SK-N-SH treated with all-trans-retinoic acid at 6 μM for 48 hours (cell line): Measurements from ENCODE around the gene ERGIC1.

Source experiments
- ATAC-seq: fragments of 200-7000 bp; cut with Tn5 transposase; 3 replicates; pipeline ENCODE4 v1.9.1; 2020; ENCODE audit warnings: mild to moderate bottlenecking, moderate library complexity
- ARNTL ChIP-seq: fragments of 450-650 bp; formaldehyde crosslinking; IDR thresholded peaks from 2 replicates; pipeline ENCODE4 v1.5.0; 2020; ENCODE audit warnings: low read depth, mild to moderate bottlenecking, moderate library complexity, borderline replicate concordance
- BACH2 ChIP-seq: fragments of 250-450 bp; sonication (Bioruptor Pico); IDR thresholded peaks from 2 replicates; pipeline ENCODE4 v1.9.0; 2021; ENCODE audit warnings: mild to moderate bottlenecking, borderline replicate concordance
- CSDC2 ChIP-seq: fragments of 250-450 bp; sonication (Bioruptor Pico); IDR thresholded peaks from 2 replicates; pipeline ENCODE4 v1.5.0; 2020; ENCODE audit warnings: mild to moderate bottlenecking, moderate library complexity
- ESRRG ChIP-seq: fragments of 250-450 bp; sonication (Bioruptor Pico); IDR thresholded peaks from 2 replicates; pipeline ENCODE4 v1.6.1; 2021; ENCODE audit warnings: mild to moderate bottlenecking
- GLIS3 ChIP-seq: fragments of 250-450 bp; sonication (Bioruptor Pico); IDR thresholded peaks from 2 replicates; pipeline ENCODE4 v1.5.0; 2020; ENCODE audit warnings: mild to moderate bottlenecking, moderate library complexity
- OSR1 ChIP-seq: fragments of 250-450 bp; sonication (Bioruptor Pico); IDR thresholded peaks from 2 replicates; pipeline ENCODE4 v1.8.0; 2022; ENCODE audit warnings: moderate library complexity, mild to moderate bottlenecking, inconsistent platforms
- PPARA ChIP-seq: fragments of 250-450 bp; sonication (Bioruptor Pico); IDR thresholded peaks from 2 replicates; pipeline ENCODE4 v1.5.0; 2020; ENCODE audit warnings: mild to moderate bottlenecking, borderline replicate concordance
- RARB ChIP-seq: fragments of 250-450 bp; sonication (Bioruptor Pico); IDR thresholded peaks from 2 replicates; pipeline ENCODE4 v1.8.0; 2021; ENCODE audit warnings: mild to moderate bottlenecking, moderate library complexity
- SNAI2 ChIP-seq: fragments of 250-450 bp; sonication (Bioruptor Pico); IDR thresholded peaks from 2 replicates; pipeline ENCODE4 v1.5.0; 2020; ENCODE audit warnings: mild to moderate bottlenecking, moderate library complexity
- TCF4 ChIP-seq: fragments of 250-450 bp; sonication (Bioruptor Pico); IDR thresholded peaks from 2 replicates; pipeline ENCODE4 v1.8.0; 2021; ENCODE audit warnings: mild to moderate bottlenecking, moderate library complexity, borderline replicate concordance
- TOX ChIP-seq: fragments of 250-450 bp; sonication (Bioruptor Pico); IDR thresholded peaks from 2 replicates; pipeline ENCODE4 v1.8.0; 2021; ENCODE audit warnings: mild to moderate bottlenecking, moderate library complexity, borderline replicate concordance
- ZC3H10 ChIP-seq: fragments of 250-450 bp; sonication (Bioruptor Pico); IDR thresholded peaks from 2 replicates; pipeline ENCODE4 v1.5.1; 2021; ENCODE audit warnings: mild to moderate bottlenecking, moderate library complexity
- ZFP3 ChIP-seq: fragments of 250-450 bp; sonication (Bioruptor Pico); IDR thresholded peaks from 2 replicates; pipeline ENCODE4 v1.5.0; 2020; ENCODE audit warnings: mild to moderate bottlenecking, moderate library complexity
- ZNF70 ChIP-seq: fragments of 450-650 bp; formaldehyde crosslinking; IDR thresholded peaks from 2 replicates; pipeline ENCODE4 v1.5.0; 2020; ENCODE audit warnings: mild to moderate bottlenecking, moderate library complexity
- ZNF8 ChIP-seq: fragments of 450-650 bp; formaldehyde crosslinking; IDR thresholded peaks from 2 replicates; pipeline ENCODE4 v1.5.0; 2020; ENCODE audit warnings: mild to moderate bottlenecking, moderate library complexity
- TF ChIP-seq, protein P1 (sequence below): fragments of 250-450 bp; sonication (Bioruptor Pico); IDR thresholded peaks from 2 replicates; pipeline ENCODE4 v1.5.0; 2020; ENCODE audit warnings: mild to moderate bottlenecking, moderate library complexity
- TF ChIP-seq, protein P2 (sequence below): fragments of 250-450 bp; sonication (Bioruptor Pico); IDR thresholded peaks from 2 replicates; pipeline ENCODE4 v1.5.1; 2020; ENCODE audit warnings: low read depth, mild to moderate bottlenecking, moderate library complexity
- TF ChIP-seq, protein P3 (sequence below): fragments of 250-450 bp; sonication (Bioruptor Pico); IDR thresholded peaks from 2 replicates; pipeline ENCODE4 v1.8.0; 2020; ENCODE audit warnings: mild to moderate bottlenecking, moderate library complexity, borderline replicate concordance
- TF ChIP-seq, protein P4 (sequence below): fragments of 250-450 bp; sonication (Bioruptor Pico); IDR thresholded peaks from 2 replicates; pipeline ENCODE4 v1.5.1; 2021; ENCODE audit warnings: mild to moderate bottlenecking, moderate library complexity

The ERGIC1 gene

DNA sequence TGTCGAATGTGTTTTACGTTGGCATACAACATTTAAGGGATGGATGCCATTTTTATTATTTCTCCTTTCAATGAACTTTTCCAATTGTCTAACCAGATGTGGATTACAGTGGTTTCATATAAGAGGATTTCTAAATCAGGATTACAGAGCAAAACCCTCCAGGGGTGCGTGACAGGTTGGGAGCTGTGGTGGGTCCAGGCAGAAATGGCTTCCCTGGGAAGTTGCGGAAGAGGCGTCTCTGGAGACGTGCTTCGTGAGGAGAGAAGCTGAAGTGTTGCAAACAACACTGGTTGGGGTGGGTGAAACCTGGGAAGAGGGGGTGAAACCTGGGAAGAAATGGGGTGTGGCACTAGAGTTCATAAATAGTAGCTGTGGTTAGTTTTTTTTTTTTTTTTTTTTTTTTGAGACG lies 120.7 kb downstream of the ERGIC1 start:
- no peak for ATAC-seq
- TF ChIP-seq ZFP3 (CRISPR knock-in tag), result no peak
- TF ChIP-seq PPARA (CRISPR knock-in tag), result no peak
- no peak for TF ChIP-seq GLIS3 (CRISPR knock-in tag)
- TF ChIP-seq, protein P1, sequence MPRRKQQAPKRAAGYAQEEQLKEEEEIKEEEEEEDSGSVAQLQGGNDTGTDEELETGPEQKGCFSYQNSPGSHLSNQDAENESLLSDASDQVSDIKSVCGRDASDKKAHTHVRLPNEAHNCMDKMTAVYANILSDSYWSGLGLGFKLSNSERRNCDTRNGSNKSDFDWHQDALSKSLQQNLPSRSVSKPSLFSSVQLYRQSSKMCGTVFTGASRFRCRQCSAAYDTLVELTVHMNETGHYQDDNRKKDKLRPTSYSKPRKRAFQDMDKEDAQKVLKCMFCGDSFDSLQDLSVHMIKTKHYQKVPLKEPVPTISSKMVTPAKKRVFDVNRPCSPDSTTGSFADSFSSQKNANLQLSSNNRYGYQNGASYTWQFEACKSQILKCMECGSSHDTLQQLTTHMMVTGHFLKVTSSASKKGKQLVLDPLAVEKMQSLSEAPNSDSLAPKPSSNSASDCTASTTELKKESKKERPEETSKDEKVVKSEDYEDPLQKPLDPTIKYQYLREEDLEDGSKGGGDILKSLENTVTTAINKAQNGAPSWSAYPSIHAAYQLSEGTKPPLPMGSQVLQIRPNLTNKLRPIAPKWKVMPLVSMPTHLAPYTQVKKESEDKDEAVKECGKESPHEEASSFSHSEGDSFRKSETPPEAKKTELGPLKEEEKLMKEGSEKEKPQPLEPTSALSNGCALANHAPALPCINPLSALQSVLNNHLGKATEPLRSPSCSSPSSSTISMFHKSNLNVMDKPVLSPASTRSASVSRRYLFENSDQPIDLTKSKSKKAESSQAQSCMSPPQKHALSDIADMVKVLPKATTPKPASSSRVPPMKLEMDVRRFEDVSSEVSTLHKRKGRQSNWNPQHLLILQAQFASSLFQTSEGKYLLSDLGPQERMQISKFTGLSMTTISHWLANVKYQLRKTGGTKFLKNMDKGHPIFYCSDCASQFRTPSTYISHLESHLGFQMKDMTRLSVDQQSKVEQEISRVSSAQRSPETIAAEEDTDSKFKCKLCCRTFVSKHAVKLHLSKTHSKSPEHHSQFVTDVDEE (CRISPR knock-in tag), result no peak
- TF ChIP-seq, protein P2, sequence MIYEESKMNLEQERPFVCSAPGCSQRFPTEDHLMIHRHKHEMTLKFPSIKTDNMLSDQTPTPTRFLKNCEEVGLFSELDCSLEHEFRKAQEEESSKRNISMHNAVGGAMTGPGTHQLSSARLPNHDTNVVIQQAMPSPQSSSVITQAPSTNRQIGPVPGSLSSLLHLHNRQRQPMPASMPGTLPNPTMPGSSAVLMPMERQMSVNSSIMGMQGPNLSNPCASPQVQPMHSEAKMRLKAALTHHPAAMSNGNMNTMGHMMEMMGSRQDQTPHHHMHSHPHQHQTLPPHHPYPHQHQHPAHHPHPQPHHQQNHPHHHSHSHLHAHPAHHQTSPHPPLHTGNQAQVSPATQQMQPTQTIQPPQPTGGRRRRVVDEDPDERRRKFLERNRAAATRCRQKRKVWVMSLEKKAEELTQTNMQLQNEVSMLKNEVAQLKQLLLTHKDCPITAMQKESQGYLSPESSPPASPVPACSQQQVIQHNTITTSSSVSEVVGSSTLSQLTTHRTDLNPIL (CRISPR knock-in tag), result no peak
- TF ChIP-seq ESRRG (CRISPR knock-in tag), result no peak
- no peak for TF ChIP-seq ZNF8 (CRISPR knock-in tag)
- TF ChIP-seq TCF4 (CRISPR knock-in tag), result no peak
- TF ChIP-seq, protein P3, sequence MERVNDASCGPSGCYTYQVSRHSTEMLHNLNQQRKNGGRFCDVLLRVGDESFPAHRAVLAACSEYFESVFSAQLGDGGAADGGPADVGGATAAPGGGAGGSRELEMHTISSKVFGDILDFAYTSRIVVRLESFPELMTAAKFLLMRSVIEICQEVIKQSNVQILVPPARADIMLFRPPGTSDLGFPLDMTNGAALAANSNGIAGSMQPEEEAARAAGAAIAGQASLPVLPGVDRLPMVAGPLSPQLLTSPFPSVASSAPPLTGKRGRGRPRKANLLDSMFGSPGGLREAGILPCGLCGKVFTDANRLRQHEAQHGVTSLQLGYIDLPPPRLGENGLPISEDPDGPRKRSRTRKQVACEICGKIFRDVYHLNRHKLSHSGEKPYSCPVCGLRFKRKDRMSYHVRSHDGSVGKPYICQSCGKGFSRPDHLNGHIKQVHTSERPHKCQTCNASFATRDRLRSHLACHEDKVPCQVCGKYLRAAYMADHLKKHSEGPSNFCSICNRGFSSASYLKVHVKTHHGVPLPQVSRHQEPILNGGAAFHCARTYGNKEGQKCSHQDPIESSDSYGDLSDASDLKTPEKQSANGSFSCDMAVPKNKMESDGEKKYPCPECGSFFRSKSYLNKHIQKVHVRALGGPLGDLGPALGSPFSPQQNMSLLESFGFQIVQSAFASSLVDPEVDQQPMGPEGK (CRISPR knock-in tag), result no peak
- TF ChIP-seq TOX (CRISPR knock-in tag), result no peak

DNA sequence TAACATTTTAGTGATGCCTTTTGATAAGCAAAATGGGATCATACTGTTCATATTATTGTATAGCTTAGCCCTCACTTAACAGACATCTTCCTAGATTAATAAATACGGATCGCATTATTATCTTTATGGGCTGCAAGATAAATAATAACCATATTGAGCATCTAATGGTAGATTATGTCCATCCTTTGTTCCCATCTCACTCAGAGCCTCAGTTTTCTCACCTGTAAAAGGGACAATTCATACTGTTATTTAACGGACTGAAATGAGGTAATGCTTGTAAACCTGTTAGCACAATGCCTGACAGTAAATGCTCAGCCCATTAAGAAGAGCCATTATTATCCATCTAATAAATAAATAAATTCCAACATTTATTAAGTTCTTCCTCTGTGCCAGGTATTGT lies 122.2 kb downstream of the ERGIC1 start:
- no peak for ATAC-seq
- no peak for TF ChIP-seq ZNF8 (CRISPR knock-in tag)
- no peak for TF ChIP-seq RARB
- TF ChIP-seq ESRRG (CRISPR knock-in tag), result no peak
- TF ChIP-seq, protein P2 (CRISPR knock-in tag), result no peak
- TF ChIP-seq, protein P1 (CRISPR knock-in tag), result no peak
- no peak for TF ChIP-seq PPARA (CRISPR knock-in tag)
- no peak for TF ChIP-seq CSDC2
- no peak for TF ChIP-seq ZFP3 (CRISPR knock-in tag)
- no peak for TF ChIP-seq ZNF70 (CRISPR knock-in tag)
- TF ChIP-seq GLIS3 (CRISPR knock-in tag), result no peak
- TF ChIP-seq, protein P4, sequence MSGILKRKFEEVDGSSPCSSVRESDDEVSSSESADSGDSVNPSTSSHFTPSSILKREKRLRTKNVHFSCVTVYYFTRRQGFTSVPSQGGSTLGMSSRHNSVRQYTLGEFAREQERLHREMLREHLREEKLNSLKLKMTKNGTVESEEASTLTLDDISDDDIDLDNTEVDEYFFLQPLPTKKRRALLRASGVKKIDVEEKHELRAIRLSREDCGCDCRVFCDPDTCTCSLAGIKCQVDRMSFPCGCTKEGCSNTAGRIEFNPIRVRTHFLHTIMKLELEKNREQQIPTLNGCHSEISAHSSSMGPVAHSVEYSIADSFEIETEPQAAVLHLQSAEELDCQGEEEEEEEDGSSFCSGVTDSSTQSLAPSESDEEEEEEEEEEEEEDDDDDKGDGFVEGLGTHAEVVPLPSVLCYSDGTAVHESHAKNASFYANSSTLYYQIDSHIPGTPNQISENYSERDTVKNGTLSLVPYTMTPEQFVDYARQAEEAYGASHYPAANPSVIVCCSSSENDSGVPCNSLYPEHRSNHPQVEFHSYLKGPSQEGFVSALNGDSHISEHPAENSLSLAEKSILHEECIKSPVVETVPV (CRISPR knock-in tag), result no peak
- no peak for TF ChIP-seq SNAI2 (CRISPR knock-in tag)
- TF ChIP-seq OSR1 (CRISPR knock-in tag), result no peak
- no peak for TF ChIP-seq ARNTL
- no peak for TF ChIP-seq BACH2 (CRISPR knock-in tag)
- TF ChIP-seq ZC3H10 (CRISPR knock-in tag), result no peak
